ENCODE measurements around the gene NFYA.

NFYA gene

GRCh38 chr6:41049521-41049920 lies 23.3 kb upstream of the NFYA start:
- TF ChIP-seq, protein P1, sequence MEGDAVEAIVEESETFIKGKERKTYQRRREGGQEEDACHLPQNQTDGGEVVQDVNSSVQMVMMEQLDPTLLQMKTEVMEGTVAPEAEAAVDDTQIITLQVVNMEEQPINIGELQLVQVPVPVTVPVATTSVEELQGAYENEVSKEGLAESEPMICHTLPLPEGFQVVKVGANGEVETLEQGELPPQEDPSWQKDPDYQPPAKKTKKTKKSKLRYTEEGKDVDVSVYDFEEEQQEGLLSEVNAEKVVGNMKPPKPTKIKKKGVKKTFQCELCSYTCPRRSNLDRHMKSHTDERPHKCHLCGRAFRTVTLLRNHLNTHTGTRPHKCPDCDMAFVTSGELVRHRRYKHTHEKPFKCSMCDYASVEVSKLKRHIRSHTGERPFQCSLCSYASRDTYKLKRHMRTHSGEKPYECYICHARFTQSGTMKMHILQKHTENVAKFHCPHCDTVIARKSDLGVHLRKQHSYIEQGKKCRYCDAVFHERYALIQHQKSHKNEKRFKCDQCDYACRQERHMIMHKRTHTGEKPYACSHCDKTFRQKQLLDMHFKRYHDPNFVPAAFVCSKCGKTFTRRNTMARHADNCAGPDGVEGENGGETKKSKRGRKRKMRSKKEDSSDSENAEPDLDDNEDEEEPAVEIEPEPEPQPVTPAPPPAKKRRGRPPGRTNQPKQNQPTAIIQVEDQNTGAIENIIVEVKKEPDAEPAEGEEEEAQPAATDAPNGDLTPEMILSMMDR (IDR thresholded peaks at IDR 0.05), result no peak

- TF ChIP-seq, protein P1 (IDR thresholded peaks at IDR 0.05), result no peak
Measured at GRCh38 chr6:41049955-41050354, 22.8 kb upstream of the NFYA start.

DNA sequence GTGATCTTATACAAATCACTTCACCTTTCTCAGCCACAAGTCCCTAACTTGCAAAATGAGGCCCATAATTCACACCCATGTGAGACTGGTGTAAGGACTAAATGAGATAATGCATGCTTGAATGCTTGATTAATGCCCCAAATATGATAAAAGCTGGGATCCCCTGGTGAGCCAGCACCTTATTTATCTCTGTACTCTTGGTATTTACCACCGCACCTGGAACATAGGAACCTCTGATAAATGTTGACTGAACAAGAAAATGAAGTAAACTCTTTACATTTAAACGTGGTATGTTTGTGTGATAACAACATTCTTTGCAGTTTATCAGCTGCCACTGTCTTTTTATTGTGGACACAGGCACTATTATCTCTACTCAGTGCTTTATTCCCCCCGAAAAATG lies 22.2 kb upstream of the NFYA start:
- TF ChIP-seq, protein P1 (IDR thresholded peaks at IDR 0.05), result no peak

GRCh38 chr6:41051873-41052272 lies 20.9 kb upstream of the NFYA start:
- TF ChIP-seq, protein P1 (IDR thresholded peaks at IDR 0.05), result no peak

DNA sequence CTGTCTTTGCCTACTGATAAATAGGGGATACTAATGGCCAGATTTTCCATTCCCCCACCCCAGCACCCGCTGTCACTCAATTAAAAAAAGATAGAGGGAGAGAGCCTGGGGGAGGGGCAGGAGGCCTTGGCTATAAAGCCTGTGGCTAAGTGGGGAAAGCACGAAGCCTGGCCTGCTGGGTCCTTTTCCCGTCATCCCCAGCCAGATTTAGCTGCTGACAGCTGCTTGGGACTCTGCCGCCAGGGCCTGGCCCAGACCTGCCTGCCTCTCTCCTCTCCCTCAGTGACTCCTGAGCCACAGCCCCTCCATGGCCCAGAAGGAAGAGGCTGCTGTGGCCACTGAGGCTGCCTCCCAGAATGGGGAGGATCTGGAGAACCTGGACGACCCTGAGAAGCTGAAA lies 19.7 kb upstream of the NFYA start, which contains the start of gene APOBEC2:
APOBEC2 (plus strand) TSS at position 162 of the 400 bp plus-strand sequence; CDS start at position 308, 146 bp downstream.
- TF ChIP-seq, protein P1 (IDR thresholded peaks at IDR 0.05), result no peak

GRCh38 chr6:41054511-41054910 lies 18.3 kb upstream of the NFYA start:
- TF ChIP-seq, protein P1 (IDR thresholded peaks at IDR 0.05), result no peak

DNA sequence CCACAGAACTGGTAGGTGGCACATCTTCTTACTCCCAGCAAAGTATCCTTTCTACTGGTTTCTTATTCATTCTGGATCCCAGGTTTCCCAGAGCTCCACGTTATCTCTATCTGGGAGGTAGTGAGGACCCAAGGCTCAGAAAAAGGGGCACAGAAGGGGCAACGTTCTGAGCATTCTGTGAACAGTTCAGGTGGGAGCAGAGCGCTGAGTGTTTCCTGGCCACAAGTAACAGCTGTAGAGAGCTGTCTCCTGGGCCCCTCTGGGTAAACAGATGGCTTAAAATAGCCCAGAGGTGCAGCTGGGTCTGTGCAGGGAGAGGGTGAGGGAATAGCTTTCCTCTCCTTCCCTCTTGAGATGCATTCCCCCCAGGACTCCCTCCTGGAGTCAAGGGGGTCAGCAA lies 17.6 kb upstream of the NFYA start:
- TF ChIP-seq, protein P1 (IDR thresholded peaks at IDR 0.05), result no peak

All from LNCAP (cell line).